Measurements from ENCODE around the gene RPH3AL.
"Not testable (repeated sequence)": the region's sequence is repeated elsewhere in the genome, so short reads cannot be mapped to it uniquely, and the experiment has no call there.

The RPH3AL gene

DNA sequence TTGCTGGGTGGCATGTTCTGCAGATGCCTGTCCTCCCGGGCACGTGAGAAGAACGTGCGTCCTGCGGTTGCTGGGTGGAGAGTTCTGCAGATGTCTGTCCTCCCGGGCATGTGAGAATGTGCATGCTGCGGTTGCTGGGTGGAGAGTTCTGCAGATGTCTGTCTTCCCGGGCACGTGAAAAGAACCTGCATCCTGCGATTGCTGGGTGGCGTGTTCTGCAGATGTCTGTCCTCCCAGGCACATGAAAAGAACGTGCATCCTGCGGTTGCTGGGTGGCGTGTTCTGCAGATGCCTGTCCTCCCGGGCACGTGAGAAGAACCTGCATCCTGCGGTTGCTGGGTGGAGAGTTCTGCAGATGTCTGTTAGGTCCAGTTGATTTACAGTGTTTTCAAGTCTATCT is 15.0 kb upstream of the RPH3AL start:
- not testable (repeated sequence) for H3K27ac Mint-ChIP-seq; H3K9me3 Mint-ChIP-seq; H3K4me1 Mint-ChIP-seq (ENCODE audit: low read depth); H3K36me3 Mint-ChIP-seq (ENCODE audit: low read depth); H3K4me3 Mint-ChIP-seq
- H3K27me3 Mint-ChIP-seq (ENCODE audit: low read depth) = peaks cover 21% of the 10 kb centered on the region

DNA sequence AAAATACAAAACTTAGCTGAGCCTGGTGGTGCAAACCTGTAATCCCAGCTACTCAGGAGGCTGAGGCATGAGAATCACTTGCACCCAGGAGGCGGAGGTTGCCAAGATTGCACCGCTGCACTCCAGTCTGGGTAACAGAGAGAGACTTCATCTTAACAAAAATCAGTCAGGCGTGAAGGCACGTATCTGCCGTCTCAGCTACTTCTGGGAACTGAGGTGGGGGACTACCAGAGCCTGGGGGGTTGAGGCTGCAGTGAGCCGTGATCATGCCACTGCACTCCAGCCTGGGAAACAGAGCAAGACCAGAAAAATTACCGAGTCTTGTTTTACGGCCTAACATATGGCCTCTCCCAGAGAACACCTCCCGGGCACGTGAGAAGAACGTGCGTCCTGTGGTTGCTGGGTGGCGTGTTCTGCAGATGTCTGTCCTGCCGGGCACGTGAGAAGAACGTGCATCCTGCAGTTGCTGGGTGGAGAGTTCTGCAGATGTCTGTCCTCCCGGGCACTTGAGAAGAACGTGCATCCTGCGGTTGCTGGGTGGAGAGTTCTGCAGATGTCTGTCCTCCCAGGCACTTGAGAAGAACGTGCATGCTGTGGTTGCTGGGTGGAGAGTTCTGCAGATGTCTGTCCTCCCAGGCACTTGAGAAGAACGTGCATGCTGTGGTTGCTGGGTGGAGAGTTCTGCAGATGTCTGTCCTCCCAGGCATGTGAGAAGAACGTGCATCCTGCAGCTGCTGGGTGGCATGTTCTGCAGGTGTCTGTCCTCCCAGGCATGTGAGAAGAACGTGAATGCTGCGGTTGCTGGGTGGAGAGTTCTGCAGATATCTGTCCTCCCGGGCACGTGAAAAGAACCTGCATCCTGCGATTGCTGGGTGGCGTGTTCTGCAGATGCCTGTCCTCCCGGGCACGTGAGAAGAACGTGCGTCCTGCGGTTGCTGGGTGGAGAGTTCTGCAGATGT is 14.3 kb upstream of the RPH3AL start:
- peaks cover 21% of the 10 kb centered on the region for H3K27me3 Mint-ChIP-seq (ENCODE audit: low read depth)
- H3K27ac Mint-ChIP-seq, H3K9me3 Mint-ChIP-seq: not testable (repeated sequence)

DNA sequence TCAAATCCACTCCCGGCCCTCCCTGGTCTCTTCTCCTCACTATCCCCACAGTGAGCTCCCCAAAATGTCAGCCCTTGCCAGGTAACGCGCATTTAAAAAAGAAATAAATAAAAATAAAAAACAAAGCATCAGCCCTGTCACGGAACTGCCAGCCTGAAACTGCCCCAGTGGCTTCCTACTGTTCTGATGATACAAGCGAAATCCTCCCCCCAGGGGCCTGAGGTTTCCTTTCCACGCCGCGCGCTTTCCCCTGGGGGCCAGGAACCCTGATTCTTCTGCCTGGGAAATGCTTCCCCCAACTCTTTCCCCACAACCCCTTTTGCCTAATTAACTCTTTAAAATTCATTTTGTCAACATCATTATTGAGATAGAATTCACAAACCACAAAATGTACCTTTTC is 12.2 kb upstream of the RPH3AL start:
- Mint-ChIP-seq H3K36me3 (ENCODE audit: low read depth) (no peaks in the 10 kb centered on the region), H3K9me3 (no peaks in the 10 kb centered on the region), H3K4me3 (no peak overlapping the region), H3K4me1 (ENCODE audit: low read depth) (no peaks in the 10 kb centered on the region), H3K27me3 (ENCODE audit: low read depth) (peaks cover 21% of the 10 kb centered on the region), H3K27ac (no peak overlapping the region)

More for the DNA sequence above, 14.3 kb upstream of the RPH3AL start:
- not testable (repeated sequence) for H3K36me3 Mint-ChIP-seq (ENCODE audit: low read depth); H3K4me1 Mint-ChIP-seq (ENCODE audit: low read depth); H3K4me3 Mint-ChIP-seq

DNA sequence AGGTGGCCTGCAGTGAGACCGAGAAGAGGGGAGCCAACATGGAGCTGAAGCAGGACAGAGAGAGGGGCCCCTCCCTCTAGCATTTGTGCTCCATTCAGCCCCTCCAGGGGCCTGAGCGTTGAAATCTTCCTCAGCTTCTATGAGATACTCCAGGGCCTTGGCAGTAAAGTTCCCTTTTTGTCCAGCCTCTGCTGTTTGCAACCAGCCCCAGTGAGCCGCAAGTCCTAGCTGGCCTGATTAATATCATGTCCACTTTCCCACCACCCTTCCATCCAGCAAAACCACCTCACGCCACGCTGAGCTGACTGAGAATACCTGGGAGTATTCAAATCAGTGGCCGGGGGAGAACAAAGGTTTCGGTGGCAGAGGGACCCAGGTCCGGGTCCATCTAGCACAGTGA is 11.7 kb upstream of the RPH3AL start:
- H3K27ac Mint-ChIP-seq = no peak overlapping the region
- H3K36me3 Mint-ChIP-seq (ENCODE audit: low read depth) = no peaks in the 10 kb centered on the region
- H3K4me3 Mint-ChIP-seq = no peak overlapping the region
- H3K4me1 Mint-ChIP-seq (ENCODE audit: low read depth) = no peaks in the 10 kb centered on the region
- peaks cover 21% of the 10 kb centered on the region for H3K27me3 Mint-ChIP-seq (ENCODE audit: low read depth)
- H3K9me3 Mint-ChIP-seq = no peaks in the 10 kb centered on the region

DNA sequence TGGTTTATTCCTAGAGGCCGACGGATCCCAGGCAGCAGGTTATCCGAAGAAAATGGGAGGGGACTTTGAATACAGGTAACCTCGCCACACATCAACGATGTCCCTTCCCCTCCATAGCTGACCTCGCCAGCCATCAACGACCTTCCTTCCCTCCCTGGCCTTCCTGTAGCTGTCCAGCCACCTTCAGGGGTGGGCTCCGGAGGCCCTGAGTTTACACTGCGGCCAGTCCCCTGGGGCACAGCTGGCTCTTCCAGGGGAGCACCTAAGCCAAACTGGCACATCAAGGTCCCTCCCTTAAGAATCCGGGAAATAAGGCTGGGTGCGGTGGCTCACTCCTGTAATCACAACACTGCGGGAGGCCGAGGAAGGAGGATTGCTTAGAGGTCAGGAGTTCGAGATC is 10.1 kb upstream of the RPH3AL start:
- H3K9me3 Mint-ChIP-seq = no peaks in the 10 kb centered on the region
- no peaks in the 10 kb centered on the region for H3K4me1 Mint-ChIP-seq (ENCODE audit: low read depth)
- no peak overlapping the region for H3K27ac Mint-ChIP-seq
- no peaks in the 10 kb centered on the region for H3K36me3 Mint-ChIP-seq (ENCODE audit: low read depth)
- H3K4me3 Mint-ChIP-seq = no peak overlapping the region
- H3K27me3 Mint-ChIP-seq (ENCODE audit: low read depth) = peaks cover 18% of the 10 kb centered on the region

DNA sequence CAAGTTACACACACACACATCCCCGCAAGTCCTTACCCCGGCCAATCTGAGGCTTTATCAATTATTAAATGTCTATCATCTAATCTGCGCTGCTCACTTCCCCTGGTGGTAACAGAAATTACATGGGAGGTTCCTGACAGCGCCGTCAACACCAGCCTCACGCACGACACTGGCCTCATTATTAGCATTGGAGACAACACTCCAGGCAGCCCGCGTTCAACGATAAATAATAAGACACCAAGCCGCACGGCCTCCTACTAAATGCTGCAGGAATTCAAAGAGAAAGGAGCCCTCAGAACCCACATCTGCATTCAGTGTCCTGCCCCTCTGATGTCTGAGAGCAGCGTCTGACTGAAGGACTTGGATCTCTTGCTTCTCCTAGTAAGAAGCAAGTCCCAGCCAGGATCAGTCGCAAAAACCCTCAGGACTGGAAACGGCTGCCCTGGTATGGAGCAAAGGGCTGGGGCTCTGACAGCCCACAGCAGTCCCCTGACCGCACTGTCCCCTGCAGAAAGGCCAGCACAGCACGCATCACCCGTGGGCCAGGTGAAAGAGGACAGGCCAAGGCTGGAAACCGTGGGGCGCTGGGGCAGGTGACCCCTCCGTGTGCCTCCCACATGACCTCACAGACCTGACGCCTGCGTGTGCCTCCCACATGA is 7.6 kb upstream of the RPH3AL start:
- peaks cover 11% of the 10 kb centered on the region for H3K27me3 Mint-ChIP-seq (ENCODE audit: low read depth)
- H3K4me1 Mint-ChIP-seq (ENCODE audit: low read depth) = no peaks in the 10 kb centered on the region
- H3K27ac Mint-ChIP-seq = no peak overlapping the region
- peaks cover 13% of the 10 kb centered on the region for H3K9me3 Mint-ChIP-seq
- H3K36me3 Mint-ChIP-seq (ENCODE audit: low read depth) = peaks cover 5% of the 10 kb centered on the region
- H3K4me3 Mint-ChIP-seq = no peak overlapping the region

DNA sequence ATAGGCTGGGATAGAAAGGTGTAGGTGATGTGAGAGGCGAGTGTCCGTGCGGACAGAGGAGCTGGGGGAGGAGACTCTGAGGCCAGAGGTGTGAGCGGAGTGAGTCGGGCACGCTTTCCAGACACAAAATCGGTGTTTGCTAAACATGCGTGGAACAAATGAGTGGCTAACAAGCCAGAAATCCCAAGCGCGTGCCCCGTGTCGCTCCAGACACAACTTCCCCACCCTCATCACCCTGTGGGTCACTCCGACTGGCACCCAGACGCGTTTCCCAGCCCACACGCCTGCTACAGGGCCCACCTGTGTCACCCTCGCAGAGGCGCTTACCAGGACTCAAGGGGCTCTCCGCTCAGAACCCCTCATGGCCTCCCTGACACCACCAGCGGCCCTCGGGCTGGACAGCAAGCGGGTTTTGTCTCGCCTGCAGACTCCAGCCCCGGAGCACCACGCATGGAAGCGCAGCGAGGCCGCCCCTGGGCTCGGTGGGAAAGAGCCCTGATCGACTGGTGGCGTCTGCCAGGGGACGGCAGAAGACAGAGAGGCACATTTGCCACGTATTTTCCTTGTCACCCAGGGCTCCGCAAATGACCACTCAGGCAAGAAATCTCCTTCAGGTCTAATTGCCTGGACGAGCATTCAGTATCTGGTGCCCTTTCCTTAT is 6.0 kb upstream of the RPH3AL start:
- H3K27ac Mint-ChIP-seq = no peak overlapping the region
- H3K4me1 Mint-ChIP-seq (ENCODE audit: low read depth) = no peaks in the 10 kb centered on the region
- peaks cover 5% of the 10 kb centered on the region for H3K36me3 Mint-ChIP-seq (ENCODE audit: low read depth)
- no peaks in the 10 kb centered on the region for H3K27me3 Mint-ChIP-seq (ENCODE audit: low read depth)
- H3K9me3 Mint-ChIP-seq = peaks cover 16% of the 10 kb centered on the region
- no peak overlapping the region for H3K4me3 Mint-ChIP-seq

DNA sequence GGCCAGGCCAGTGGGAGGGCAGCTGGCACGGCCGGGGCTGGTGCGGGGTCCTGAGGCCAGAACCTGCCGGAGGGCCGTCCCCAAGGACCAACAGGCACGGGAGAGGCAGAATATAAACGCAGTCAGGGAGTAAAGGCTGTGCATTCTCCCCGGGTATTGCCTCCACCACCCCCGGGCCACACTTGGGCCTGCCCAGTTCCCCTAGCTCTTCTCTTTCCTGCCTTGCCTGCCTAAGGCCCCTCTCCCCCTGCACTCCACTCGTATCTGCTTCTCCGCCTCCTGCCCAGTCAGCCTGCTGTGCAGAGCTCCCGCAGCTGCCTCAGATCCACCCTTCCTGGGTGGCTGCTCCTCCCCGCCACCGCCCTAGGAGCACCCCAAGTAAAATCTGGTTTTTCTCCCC is 5.0 kb upstream of the RPH3AL start:
- H3K27me3 Mint-ChIP-seq (ENCODE audit: low read depth) = no peaks in the 10 kb centered on the region
- peaks cover 5% of the 10 kb centered on the region for H3K36me3 Mint-ChIP-seq (ENCODE audit: low read depth)
- H3K9me3 Mint-ChIP-seq = peaks cover 16% of the 10 kb centered on the region
- H3K4me3 Mint-ChIP-seq = no peak overlapping the region
- H3K27ac Mint-ChIP-seq = no peak overlapping the region
- H3K4me1 Mint-ChIP-seq (ENCODE audit: low read depth) = no peaks in the 10 kb centered on the region

DNA sequence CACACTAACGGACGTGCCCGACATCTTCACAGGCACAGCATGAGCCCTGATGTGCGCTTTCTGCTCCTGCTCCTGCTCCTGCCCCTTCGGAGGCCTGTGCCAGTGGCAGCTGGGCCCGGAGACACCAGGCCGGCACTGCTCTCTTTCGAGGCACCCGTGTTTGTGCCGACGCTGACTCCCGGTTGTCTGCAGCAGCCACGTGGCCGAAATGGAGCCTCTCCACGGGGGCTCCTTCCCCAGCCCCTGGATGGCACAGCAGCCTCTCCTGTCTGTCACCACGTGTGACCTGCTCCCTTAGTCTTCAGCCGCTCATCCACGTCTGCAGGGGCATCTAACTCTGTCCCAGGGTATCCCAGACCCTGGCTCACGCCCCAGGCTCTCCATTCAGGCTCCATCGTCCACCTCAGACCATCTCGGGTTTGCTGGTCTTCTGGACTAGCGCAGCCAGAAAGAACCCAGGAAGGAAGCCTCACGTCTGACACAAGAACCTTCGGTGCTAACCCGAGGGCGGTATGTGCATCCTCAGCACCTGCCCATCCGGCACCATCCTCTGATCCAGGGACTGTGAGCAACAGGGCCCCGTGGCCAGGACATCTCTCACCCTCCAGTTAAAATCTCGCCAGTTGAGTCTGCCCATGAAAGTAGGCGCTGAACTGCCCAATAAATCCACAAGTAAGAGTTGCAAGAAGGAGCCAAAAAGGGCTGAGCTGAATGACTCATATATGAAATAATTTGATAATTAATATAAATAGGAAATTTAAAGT is 4.2 kb upstream of the RPH3AL start:
- Mint-ChIP-seq H3K4me3 (no peak overlapping the region), H3K27ac (no peak overlapping the region), H3K4me1 (ENCODE audit: low read depth) (no peaks in the 10 kb centered on the region), H3K27me3 (ENCODE audit: low read depth) (no peaks in the 10 kb centered on the region), H3K9me3 (peaks cover 16% of the 10 kb centered on the region), H3K36me3 (ENCODE audit: low read depth) (peaks cover 5% of the 10 kb centered on the region)

DNA sequence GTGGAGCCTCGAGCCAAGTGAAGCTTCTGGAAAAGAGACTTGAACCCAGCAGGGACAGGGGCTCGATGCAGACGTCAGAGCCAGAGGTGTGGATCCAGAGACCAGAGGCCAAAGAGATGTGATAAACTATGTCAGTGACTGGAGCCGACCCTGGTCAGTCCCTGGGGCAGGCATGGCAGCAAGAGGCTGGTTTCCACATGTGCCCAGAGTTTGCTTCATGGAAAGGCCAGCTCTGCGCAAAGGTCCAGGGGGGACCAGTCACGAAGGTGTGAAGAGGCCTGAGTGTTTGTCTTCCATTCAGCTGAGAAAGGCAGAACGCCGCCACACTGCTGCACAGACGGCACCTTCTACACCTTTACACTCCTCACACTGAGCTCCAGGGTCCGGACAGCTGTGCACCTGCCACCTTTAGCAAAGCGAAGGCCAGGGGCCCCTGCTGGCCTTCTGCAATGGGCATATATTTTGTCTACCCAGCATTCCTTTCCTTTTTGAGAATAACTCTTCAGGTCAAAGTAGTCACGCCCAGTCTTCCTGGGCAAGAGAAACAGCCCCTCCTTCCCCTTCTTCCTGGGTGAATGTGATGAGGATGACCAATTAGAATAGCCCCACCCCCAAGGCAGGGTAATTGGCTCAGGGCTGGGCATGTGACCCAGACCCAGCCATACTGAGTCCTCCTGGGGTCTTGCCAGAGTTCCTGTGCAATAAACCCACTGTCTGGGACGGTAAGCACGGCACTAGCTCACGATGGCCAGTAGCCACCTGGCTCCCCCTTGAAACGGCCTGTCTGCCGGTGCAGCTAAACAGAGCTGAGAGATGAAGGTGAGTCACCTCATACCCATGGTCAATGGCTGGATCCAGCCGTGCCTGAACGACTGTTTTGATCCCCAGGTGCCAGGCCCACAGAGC is 2.3 kb upstream of the RPH3AL start:
- Mint-ChIP-seq H3K36me3 (ENCODE audit: low read depth) (peaks cover 5% of the 10 kb centered on the region), H3K4me3 (no peak overlapping the region), H3K27ac (no peak overlapping the region), H3K9me3 (peaks cover 16% of the 10 kb centered on the region), H3K27me3 (ENCODE audit: low read depth) (no peaks in the 10 kb centered on the region), H3K4me1 (ENCODE audit: low read depth) (no peaks in the 10 kb centered on the region)

DNA sequence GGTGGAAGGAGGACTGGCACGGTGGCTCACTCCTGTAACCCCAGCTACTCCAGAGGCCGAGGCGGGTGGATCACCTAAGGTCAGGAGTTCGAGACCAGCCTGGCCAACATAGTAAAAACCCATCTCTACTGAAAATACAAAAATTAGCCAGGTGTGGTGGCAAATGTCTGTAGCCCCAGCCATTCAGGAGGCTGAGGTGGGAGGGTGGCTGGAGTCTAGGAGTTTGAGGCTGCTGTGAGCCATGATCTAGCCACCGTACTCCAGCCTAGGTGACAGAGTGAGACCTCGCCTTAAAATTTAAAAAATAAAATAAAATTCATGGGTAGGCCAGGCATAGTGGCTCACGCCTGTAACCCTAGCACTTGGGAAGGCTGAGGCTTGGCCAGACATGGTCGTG is 1.2 kb upstream of the RPH3AL start:
- H3K36me3 Mint-ChIP-seq (ENCODE audit: low read depth) = peaks cover 5% of the 10 kb centered on the region
- no peaks in the 10 kb centered on the region for H3K27me3 Mint-ChIP-seq (ENCODE audit: low read depth)
- peaks cover 16% of the 10 kb centered on the region for H3K9me3 Mint-ChIP-seq
- no peaks in the 10 kb centered on the region for H3K4me1 Mint-ChIP-seq (ENCODE audit: low read depth)
- H3K27ac Mint-ChIP-seq = no peak overlapping the region
- no peak overlapping the region for H3K4me3 Mint-ChIP-seq

DNA sequence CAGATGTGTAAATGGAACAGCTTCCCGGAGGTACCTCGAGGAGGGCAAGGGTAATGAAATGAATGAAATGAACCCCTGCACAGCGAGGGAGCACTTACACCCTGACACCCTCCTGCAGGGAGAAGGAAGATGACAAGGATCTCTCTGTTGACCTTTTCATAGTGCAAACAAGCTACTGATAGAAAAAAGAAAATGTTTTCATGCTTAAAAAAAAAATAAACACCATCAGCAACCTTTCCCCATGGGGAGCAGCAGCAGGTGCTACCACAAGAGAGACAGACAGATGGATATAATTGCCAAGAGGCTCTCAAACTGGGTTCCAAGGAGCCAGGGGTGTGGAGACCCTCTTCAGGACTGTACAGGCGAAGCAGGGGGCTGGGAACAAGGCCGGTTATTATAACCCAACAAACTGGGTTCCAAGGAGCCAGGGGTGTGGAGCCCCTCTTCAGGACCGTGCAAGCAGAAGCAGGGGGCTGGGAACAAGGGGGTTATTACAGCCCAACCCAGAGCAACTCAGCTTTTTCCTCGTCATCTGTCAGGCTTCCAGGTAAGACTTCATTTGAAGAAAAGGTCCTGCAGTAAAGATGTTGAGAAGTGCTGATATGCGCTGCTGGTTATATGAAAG is 718 bp upstream of the RPH3AL start:
- Mint-ChIP-seq H3K27ac (no peak overlapping the region), H3K4me1 (ENCODE audit: low read depth) (no peaks in the 10 kb centered on the region)

DNA sequence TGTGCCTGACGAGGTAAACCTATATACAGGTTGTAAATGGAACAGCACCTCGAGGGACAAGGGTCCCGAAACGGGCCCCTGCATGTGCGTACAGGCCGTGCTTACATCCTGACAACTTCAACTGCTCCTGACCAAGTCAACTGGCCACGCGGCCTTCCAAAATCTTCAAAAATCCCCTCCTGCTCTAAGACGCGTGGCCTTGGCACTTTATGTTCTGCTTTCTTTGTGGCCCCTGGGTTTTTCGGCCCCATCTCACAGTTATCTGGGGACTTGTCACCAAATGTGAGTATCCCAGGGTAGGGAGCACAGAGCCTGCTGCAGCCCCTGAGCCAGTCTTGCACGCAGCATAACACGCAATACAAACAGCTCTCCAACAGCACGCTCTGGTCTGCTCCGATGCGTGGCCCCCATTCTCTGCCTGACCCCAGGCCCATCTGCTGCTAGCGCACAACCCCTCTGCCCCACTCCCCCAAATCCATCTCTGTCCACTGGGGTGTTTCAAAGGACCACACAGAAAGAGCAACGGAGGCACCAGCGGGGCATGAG is 659 bp downstream of the RPH3AL start:
- Mint-ChIP-seq H3K27ac (no peak overlapping the region), H3K4me3 (no peak overlapping the region)

More for the DNA sequence above, 718 bp upstream of the RPH3AL start:
- H3K9me3 Mint-ChIP-seq = peaks cover 16% of the 10 kb centered on the region
- no peaks in the 10 kb centered on the region for H3K27me3 Mint-ChIP-seq (ENCODE audit: low read depth)
- H3K4me3 Mint-ChIP-seq = no peak overlapping the region
- H3K36me3 Mint-ChIP-seq (ENCODE audit: low read depth) = peaks cover 5% of the 10 kb centered on the region

More for the DNA sequence above, 659 bp downstream of the RPH3AL start:
- Mint-ChIP-seq H3K27me3 (ENCODE audit: low read depth) (no peaks in the 10 kb centered on the region), H3K4me1 (ENCODE audit: low read depth) (no peaks in the 10 kb centered on the region), H3K9me3 (peaks cover 14% of the 10 kb centered on the region), H3K36me3 (ENCODE audit: low read depth) (peaks cover 3% of the 10 kb centered on the region)

Measured in T-helper 1 cell treated with Interleukin-12 subunit alpha and Interleukin-12 subunit beta and Interleukin-4 antibody, amounts not matched to agents 30 μg/mL and 1 μg/mL, for 36 hours (primary cell).